GM12878 (cell line): ENCODE results near the gene SPRED2. TPM values are rescaled to one million over a fixed set of nuclear protein-coding genes. Genes with fewer than 3 reads are reported as not detected.

Source experiments
- CBFB ChIP-seq: IDR thresholded peaks from 2 replicates; pipeline ENCODE4 v1.6.1; 2016; ENCODE audit warnings: antibody characterized with exemption, low read depth
- CBX5 ChIP-seq: sonication (generic); IDR thresholded peaks from 2 replicates; pipeline ENCODE4 v1.6.1; 2016; ENCODE audit warnings: low read depth, moderate library complexity, mild to moderate bottlenecking, inconsistent platforms
- E2F8 ChIP-seq: fragments of 450-650 bp; IDR thresholded peaks from 2 replicates; pipeline ENCODE4 v1.6.1; 2018; ENCODE audit warnings: mild to moderate bottlenecking, low read depth, moderate library complexity; ENCODE audit not compliant: partially characterized antibody
- EZH2 ChIP-seq: IDR thresholded peaks from 2 replicates; pipeline ENCODE4 v1.6.1; 2012; ENCODE audit warnings: low read depth, mild to moderate bottlenecking, control low read depth, inconsistent platforms, low read length, borderline replicate concordance; ENCODE audit not compliant: control insufficient read depth
- GATAD2B ChIP-seq: fragments of 450-650 bp; conservative IDR thresholded peaks from 2 replicates; pipeline ENCODE4 v1.6.1; 2017; ENCODE audit warnings: low read depth, mild to moderate bottlenecking, moderate library complexity
- IKZF2 ChIP-seq, 2 experiments: fragments of 450-650 bp; IDR thresholded peaks; 2 replicates each; pipeline ENCODE4 v1.6.1; 2017; ENCODE audit warnings: mild to moderate bottlenecking in 2 of 2, moderate library complexity in 2 of 2
- SKIL ChIP-seq: fragments of 450-650 bp; IDR thresholded peaks from 2 replicates; pipeline ENCODE4 v1.6.1; 2017; ENCODE audit warnings: mild to moderate bottlenecking, low read depth, inconsistent platforms; ENCODE audit not compliant: poor library complexity, severe bottlenecking
- TCF3 ChIP-seq: IDR thresholded peaks from 2 replicates; pipeline ENCODE4 v1.6.1; 2012; ENCODE audit warnings: low read depth, mild to moderate bottlenecking, low read length, borderline replicate concordance; ENCODE audit not compliant: insufficient read depth
- USF2 ChIP-seq: IDR thresholded peaks from 2 replicates; pipeline ENCODE4 v1.6.1; 2011; ENCODE audit warnings: low read depth, low read length, improper control_type of control experiment, borderline replicate concordance
- ZNF687 ChIP-seq: fragments of 450-650 bp; IDR thresholded peaks from 2 replicates; pipeline ENCODE4 v1.6.1; 2017; ENCODE audit warnings: mild to moderate bottlenecking, moderate library complexity
- polyA plus RNA-seq, 11 experiments: library from polyadenylated mRNA; depleted of rRNA in 4 of 11; unstranded in 6 of 11; stranded (reverse) in 5 of 11; fragments of >200 nt; fragmentation: Nextera tagmentation in 4 of 11; fragmentation: Illumina TruSeq in 1 of 11; extraction: Ambion mirVana in 4 of 11; extraction: Trizol in 1 of 11; gene quantifications; 1 replicate in 1 of 11; 2 replicates in 10 of 11; pipeline versions ENCODE4 v1.2.1 to v1.2.3, GENCODE V29; 2011 to 2016; ENCODE audit warnings: inconsistent platforms in 2 of 11, missing spikeins in 2 of 11, low read depth in 1 of 11
- total RNA-seq, 4 experiments: library from RNA; depleted of rRNA in 3 of 4; stranded (reverse); fragments of >200 nt in 3 of 4; fragmentation: Illumina TruSeq in 1 of 4; extraction: Trizol in 1 of 4; gene quantifications; 2 replicates each; pipeline versions ENCODE4 v1.2.1 to v1.2.3, GENCODE V29; 2013 to 2021
- TF ChIP-seq, protein P1 (sequence below): fragments of 450-650 bp; formaldehyde crosslinking; IDR thresholded peaks from 2 replicates; pipeline ENCODE4 v1.4.0; 2022; ENCODE audit warnings: mild to moderate bottlenecking, moderate library complexity
- TF ChIP-seq, protein P2 (sequence below): fragments of 450-650 bp; IDR thresholded peaks from 2 replicates; pipeline ENCODE4 v1.6.1; 2017; ENCODE audit warnings: borderline replicate concordance

The SPRED2 gene
- total and polyA plus RNA-seq, 10 of the 15 experiments (the other 5 are each of a cell fraction or from before 2014, with no cell fraction given) = 3.0 to 23.9 (median 9.7) TPM

DNA sequence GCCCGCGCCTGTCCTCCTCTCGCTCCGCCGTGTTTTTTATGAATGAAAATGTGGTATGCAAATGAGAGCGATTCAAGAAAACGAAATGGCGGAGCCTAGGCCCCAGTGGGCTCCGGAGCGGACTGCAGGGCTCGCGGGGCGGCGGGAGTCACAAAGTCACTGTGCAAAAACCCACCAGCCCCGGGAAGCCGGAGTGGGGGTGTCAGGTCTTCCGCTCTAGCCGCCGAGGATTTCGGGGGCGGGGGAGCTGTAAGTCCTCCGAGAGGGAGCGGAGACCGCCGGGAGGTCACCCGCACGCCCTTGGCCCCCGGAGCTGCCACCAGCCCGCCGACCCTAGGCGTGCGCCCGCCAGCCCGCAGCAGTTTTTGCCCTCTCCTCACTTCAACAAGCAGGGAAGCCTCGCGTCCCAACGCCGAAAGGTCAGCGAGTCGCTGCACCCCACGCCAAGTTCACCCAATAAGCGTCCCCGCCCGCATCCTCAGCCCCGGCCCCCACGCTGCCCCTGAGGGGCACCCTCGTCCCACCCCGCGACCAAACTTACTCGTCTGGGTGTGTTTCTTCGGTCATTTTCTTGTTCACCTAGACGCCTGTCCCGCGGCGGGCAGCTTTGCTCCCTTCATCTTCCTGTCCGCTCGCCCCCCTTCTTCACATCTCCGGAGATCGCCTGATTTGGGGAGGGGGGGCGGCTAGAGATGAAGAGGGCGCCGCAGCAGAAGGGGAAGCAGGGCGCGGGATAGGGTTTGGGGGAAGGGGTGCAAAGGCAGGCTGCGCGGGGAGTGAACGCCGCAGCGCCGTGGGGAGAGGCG lies 775 bp downstream of the SPRED2 start (continued):
- TF ChIP-seq, protein P1, sequence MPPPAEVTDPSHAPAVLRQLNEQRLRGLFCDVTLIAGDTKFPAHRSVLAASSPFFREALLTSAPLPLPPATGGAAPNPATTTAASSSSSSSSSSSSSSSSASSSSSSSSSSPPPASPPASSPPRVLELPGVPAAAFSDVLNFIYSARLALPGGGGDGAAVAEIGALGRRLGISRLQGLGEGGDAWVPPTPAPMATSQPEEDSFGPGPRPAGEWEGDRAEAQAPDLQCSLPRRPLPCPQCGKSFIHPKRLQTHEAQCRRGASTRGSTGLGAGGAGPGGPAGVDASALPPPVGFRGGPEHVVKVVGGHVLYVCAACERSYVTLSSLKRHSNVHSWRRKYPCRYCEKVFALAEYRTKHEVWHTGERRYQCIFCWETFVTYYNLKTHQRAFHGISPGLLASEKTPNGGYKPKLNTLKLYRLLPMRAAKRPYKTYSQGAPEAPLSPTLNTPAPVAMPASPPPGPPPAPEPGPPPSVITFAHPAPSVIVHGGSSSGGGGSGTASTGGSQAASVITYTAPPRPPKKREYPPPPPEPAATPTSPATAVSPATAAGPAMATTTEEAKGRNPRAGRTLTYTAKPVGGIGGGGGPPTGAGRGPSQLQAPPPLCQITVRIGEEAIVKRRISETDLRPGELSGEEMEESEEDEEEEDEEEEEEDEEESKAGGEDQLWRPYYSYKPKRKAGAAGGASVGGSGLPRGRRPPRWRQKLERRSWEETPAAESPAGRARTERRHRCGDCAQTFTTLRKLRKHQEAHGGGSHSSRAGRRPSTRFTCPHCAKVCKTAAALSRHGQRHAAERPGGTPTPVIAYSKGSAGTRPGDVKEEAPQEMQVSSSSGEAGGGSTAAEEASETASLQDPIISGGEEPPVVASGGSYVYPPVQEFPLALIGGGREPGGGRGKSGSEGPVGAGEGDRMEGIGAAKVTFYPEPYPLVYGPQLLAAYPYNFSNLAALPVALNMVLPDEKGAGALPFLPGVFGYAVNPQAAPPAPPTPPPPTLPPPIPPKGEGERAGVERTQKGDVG (CRISPR knock-in tag) = no peak
- TF ChIP-seq CBX5 (no peak), TCF3 (no peak), SKIL (no peak), EZH2 (no peak), USF2 (no peak), CBFB (0 out of 2 replicates have a peak, but pooled peaks have one; percentile 18), IKZF2 (IDR thresholded peaks at IDR 0.05) (no peak), GATAD2B (no peak; the same call in none of the 2 replicates), ZNF687 (no peak), E2F8 (no peak)
- TF ChIP-seq, protein P2, sequence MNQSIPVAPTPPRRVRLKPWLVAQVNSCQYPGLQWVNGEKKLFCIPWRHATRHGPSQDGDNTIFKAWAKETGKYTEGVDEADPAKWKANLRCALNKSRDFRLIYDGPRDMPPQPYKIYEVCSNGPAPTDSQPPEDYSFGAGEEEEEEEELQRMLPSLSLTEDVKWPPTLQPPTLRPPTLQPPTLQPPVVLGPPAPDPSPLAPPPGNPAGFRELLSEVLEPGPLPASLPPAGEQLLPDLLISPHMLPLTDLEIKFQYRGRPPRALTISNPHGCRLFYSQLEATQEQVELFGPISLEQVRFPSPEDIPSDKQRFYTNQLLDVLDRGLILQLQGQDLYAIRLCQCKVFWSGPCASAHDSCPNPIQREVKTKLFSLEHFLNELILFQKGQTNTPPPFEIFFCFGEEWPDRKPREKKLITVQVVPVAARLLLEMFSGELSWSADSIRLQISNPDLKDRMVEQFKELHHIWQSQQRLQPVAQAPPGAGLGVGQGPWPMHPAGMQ = no peak
